ENCODE results near the gene HS1BP3. TPM values are rescaled to one million over a fixed set of nuclear protein-coding genes. Genes with fewer than 3 reads are reported as not detected.

The HS1BP3 gene
- total and polyA plus RNA-seq, 2 of the 13 experiments (the other 11 are each of a cell fraction or from before 2014, with no cell fraction given): 15.2 to 22.0 TPM

GRCh38 chr2:20650877-20651730, at the start of gene HS1BP3 (continued):
- TF ChIP-seq AFF4 (CRISPR knock-in tag; IDR thresholded peaks at IDR 0.05) (no peak; the same call in 1 of the 2 replicates), ZNF496 (CRISPR knock-in tag; IDR thresholded peaks at IDR 0.05; ENCODE audit: insufficient replicate concordance) (no peak), ZC3H4 (CRISPR knock-in tag; IDR thresholded peaks at IDR 0.05; ENCODE audit: borderline replicate concordance) (peak; percentile 82; the same call in 1 of the 2 replicates), ZFYVE20 (CRISPR knock-in tag; IDR thresholded peaks at IDR 0.05; ENCODE audit: borderline replicate concordance, low read depth) (no peak), ATF1 (CRISPR knock-in tag; IDR thresholded peaks at IDR 0.05) (no peak), SRF (IDR thresholded peaks at IDR 0.05; ENCODE audit: low read depth, low read length) (peak; percentile 76; the same call in 1 of the 2 replicates), ZNF772 (CRISPR knock-in tag; IDR thresholded peaks at IDR 0.05) (peak; percentile 20), POLR2G (IDR thresholded peaks at IDR 0.05; ENCODE audit: low read depth, low read length) (peak; percentile 93), AHDC1 (CRISPR knock-in tag; IDR thresholded peaks at IDR 0.05; ENCODE audit: borderline replicate concordance) (peak; percentile 64), ZNF337 (CRISPR knock-in tag; IDR thresholded peaks at IDR 0.05; ENCODE audit: borderline replicate concordance, low read depth) (peak; percentile 90; the same call in 1 of the 2 replicates), IRX3 (CRISPR knock-in tag; IDR thresholded peaks at IDR 0.05; ENCODE audit: borderline replicate concordance, low read depth) (no peak), ZNF580 (CRISPR knock-in tag; IDR thresholded peaks at IDR 0.05; ENCODE audit: borderline replicate concordance, low read depth) (peak; percentile 71; the same call in 1 of the 2 replicates), IKZF4 (CRISPR knock-in tag; IDR thresholded peaks at IDR 0.05; ENCODE audit: borderline replicate concordance, low read depth, not compliant biosample characterization) (peak; percentile 98), ZNF572 (CRISPR knock-in tag; IDR thresholded peaks at IDR 0.05) (peak; percentile 33; the same call in 1 of the 2 replicates), MXI1 (IDR thresholded peaks at IDR 0.05; ENCODE audit: borderline replicate concordance, low read depth, low read length) (peak; percentile 77; the same call in 1 of the 3 replicates)

Data from HepG2 (cell line).